A673 (cell line): ENCODE results near the gene B4GALNT3. TPM values are rescaled to one million over a fixed set of nuclear protein-coding genes. Genes with fewer than 3 reads are reported as not detected.

Experiments used
- BruUV-seq: library from RNA; stranded (reverse); fragments of 400-500 nt; replicated peaks from 2 replicates; lab custom pipeline; 2021; lab: Mats Ljungman, UMichigan
- CTCF ChIA-PET: fragments of 300-600 bp; sonication (Branson Sonifier 250); formaldehyde crosslinking; loops from one replicate; lab custom pipeline; 2022; ENCODE audit warnings: antibody characterized with exemption; lab: Charles Lee
- POLR2A ChIA-PET: fragments of 300-600 bp; sonication (Branson Sonifier 250); formaldehyde crosslinking; loops from one replicate; lab custom pipeline; 2022; ENCODE audit warnings: antibody characterized with exemption; ENCODE audit not compliant: low non-redundant PET; lab: Charles Lee
- DNase-seq: peaks from one replicate; pipeline ENCODE4 v3.0.0-alpha.2; 2015; ENCODE audit warnings: low spot score
- H3K27ac ChIP-seq: fragments of 200-600 bp; sonication (generic); 2 replicates; pipeline ENCODE4 v1.5.1; 2016; ENCODE audit warnings: mixed run types, low read depth, mild to moderate bottlenecking, mixed read lengths, antibody characterized with exemption, low read length; ENCODE audit not compliant: poor library complexity, severe bottlenecking
- H3K27me3 ChIP-seq: fragments of 200-600 bp; sonication (generic); replicated peaks from 2 replicates; pipeline ENCODE4 v1.6.1; 2017; ENCODE audit warnings: mixed run types, low read depth, mild to moderate bottlenecking, mixed read lengths, antibody characterized with exemption, low read length; ENCODE audit not compliant: insufficient read depth, poor library complexity
- H3K36me3 ChIP-seq: fragments of 200-600 bp; sonication (generic); 2 replicates; pipeline ENCODE4 v1.6.1; 2016; ENCODE audit warnings: mixed run types, mild to moderate bottlenecking, mixed read lengths, antibody characterized with exemption, low read length; ENCODE audit not compliant: insufficient read depth, poor library complexity, severe bottlenecking
- H3K4me1 ChIP-seq: fragments of 200-600 bp; sonication (generic); 2 replicates; pipeline ENCODE4 v1.6.1; 2017; ENCODE audit warnings: mixed run types, mild to moderate bottlenecking, mixed read lengths, antibody characterized with exemption, low read length; ENCODE audit not compliant: insufficient read depth, poor library complexity, severe bottlenecking
- H3K4me3 ChIP-seq: fragments of 200-600 bp; sonication (generic); 2 replicates; pipeline ENCODE4 v1.5.1; 2016; ENCODE audit warnings: low read depth, mixed run types, mild to moderate bottlenecking, mixed read lengths, low read length; ENCODE audit not compliant: poor library complexity, severe bottlenecking
- H3K9me3 ChIP-seq: fragments of 200-600 bp; sonication (generic); 2 replicates; pipeline ENCODE4 v1.6.1; 2016; ENCODE audit warnings: mixed run types, low read depth, mild to moderate bottlenecking, mixed read lengths, antibody characterized with exemption, low read length; ENCODE audit not compliant: poor library complexity, severe bottlenecking
- EZH2 ChIP-seq: fragments of 200-600 bp; sonication (generic); IDR thresholded peaks from 2 replicates; pipeline ENCODE4 v1.6.1; 2017; ENCODE audit warnings: borderline replicate concordance, low read depth, mild to moderate bottlenecking, mixed read lengths, antibody characterized with exemption, low read length; ENCODE audit not compliant: poor library complexity, severe bottlenecking
- intact Hi-C: fragments of 100-400 bp; cut with micrococcal nuclease; formaldehyde crosslinking; loops from one replicate; pipeline ENCODE4 v1.10.0; 2022; ENCODE audit not compliant: unreplicated experiment
- total RNA-seq: library from RNA; stranded (reverse); gene quantifications from 2 replicates; pipeline ENCODE4 v1.2.3, GENCODE V29; 2021
- TF ChIP-seq, protein P1 (sequence below): fragments of 300-800, 200-600 bp; sonication (generic); conservative IDR thresholded peaks from 2 replicates; pipeline ENCODE4 v1.5.1; 2017; ENCODE audit warnings: low read depth, mild to moderate bottlenecking, antibody characterized with exemption, low read length, moderate library complexity, mixed read lengths

B4GALNT3 gene
- total RNA-seq, 1 experiment from 2014 or later: 19.4 TPM

DNA sequence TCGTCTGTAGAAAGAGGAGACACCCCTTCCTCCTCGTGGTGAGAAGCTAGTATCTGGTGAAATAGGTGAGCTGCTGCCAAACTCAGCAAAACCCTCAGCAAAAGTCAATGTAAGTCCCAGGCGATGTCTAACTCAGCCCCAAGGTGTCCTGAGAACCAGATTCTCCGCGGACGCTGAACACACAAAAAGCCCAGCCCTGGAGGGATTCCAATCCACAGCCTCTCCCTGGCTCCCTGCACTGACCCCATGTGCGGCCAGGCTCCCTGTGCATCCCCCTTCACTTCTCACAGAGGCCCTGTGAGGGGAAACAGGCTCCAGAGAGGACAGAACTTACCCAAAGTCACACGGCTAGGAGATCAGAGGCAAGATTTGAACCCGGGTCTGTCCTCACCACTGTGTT, 122.0 kb downstream of the B4GALNT3 start:
- no TSS peak for BruUV-seq
- intact Hi-C loops: no loop called here
- ChIA-PET CTCF (no interaction called here), POLR2A (no interaction called here)
- Histone ChIP-seq H3K27me3 (no peaks in the 10 kb centered on the region), H3K9me3 (no peaks in the 10 kb centered on the region), H3K4me3 (no peak overlapping the region), H3K27ac (no peak overlapping the region), H3K4me1 (peaks cover 10% of the 10 kb centered on the region), H3K36me3 (no peaks in the 10 kb centered on the region)
- no peak for DNase-seq
- TF ChIP-seq EZH2: no peak
- TF ChIP-seq, protein P1, sequence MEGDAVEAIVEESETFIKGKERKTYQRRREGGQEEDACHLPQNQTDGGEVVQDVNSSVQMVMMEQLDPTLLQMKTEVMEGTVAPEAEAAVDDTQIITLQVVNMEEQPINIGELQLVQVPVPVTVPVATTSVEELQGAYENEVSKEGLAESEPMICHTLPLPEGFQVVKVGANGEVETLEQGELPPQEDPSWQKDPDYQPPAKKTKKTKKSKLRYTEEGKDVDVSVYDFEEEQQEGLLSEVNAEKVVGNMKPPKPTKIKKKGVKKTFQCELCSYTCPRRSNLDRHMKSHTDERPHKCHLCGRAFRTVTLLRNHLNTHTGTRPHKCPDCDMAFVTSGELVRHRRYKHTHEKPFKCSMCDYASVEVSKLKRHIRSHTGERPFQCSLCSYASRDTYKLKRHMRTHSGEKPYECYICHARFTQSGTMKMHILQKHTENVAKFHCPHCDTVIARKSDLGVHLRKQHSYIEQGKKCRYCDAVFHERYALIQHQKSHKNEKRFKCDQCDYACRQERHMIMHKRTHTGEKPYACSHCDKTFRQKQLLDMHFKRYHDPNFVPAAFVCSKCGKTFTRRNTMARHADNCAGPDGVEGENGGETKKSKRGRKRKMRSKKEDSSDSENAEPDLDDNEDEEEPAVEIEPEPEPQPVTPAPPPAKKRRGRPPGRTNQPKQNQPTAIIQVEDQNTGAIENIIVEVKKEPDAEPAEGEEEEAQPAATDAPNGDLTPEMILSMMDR: no peak

GRCh38 chr12:583251-583869, 123.6 kb downstream of the B4GALNT3 start:
- Histone ChIP-seq H3K9me3 (no peaks in the 10 kb centered on the region), H3K27ac (no peak overlapping the region), H3K4me3 (no peak overlapping the region), H3K27me3 (no peaks in the 10 kb centered on the region), H3K36me3 (no peaks in the 10 kb centered on the region), H3K4me1 (peaks cover 10% of the 10 kb centered on the region)
- no peak for DNase-seq
- BruUV-seq: no TSS peak
- CTCF ChIA-PET: no interaction called here
- TF ChIP-seq EZH2: no peak
- TF ChIP-seq, protein P1: no peak
- POLR2A ChIA-PET: no interaction called here
- intact Hi-C loops: no loop called here

- intact Hi-C loops: no loop called here
- no peak for DNase-seq
- no TSS peak for BruUV-seq
- ChIA-PET CTCF (no interaction called here), POLR2A (no interaction called here)
- H3K36me3 ChIP-seq: no peaks in the 10 kb centered on the region
- TF ChIP-seq, protein P1: no peak
- no peak for TF ChIP-seq EZH2
- H3K4me1 ChIP-seq: no peaks in the 10 kb centered on the region
- no peak overlapping the region for H3K27ac ChIP-seq
- no peak overlapping the region for H3K4me3 ChIP-seq
- H3K9me3 ChIP-seq: no peaks in the 10 kb centered on the region
- no peaks in the 10 kb centered on the region for H3K27me3 ChIP-seq
Observed at GRCh38 chr12:585062-586061, 125.6 kb downstream of the B4GALNT3 start.
